Measurements from ENCODE around the gene ALOX12.

The ALOX12 gene

DNA sequence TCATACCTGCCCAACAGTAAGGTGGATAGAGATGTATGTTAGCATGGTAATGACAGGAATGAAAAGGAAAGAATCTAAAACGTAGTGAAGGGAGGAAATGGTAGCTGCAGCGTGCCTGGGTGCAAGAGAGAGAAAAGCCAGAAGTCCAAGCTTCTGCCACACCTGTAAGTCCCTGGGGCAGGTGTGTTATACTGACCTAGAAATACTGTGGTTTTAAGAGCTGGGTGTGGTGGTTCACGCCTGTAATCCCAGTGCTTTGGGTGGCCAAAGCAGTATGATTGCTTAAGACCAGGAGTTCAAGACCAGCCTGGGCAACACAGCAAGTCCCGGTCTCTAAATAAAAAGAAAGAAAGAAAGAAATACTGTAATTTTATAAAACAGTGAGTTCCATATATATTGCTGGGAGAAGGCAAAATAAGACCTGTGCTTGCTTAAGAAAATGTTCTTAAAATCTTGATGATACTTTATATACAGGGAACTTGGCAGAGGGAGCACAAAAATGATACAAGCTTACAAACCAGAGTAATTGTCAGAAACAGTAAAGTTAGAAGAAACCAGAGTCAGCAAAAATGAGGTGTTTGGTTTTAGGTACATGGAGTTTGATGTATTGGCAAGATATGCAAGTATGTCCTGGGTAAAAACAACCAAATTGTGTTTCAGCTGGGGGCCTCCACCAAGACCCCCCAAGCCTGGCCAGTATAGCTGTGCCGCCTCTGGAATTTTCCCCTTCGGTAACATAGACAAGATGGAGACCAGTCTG, 6.6 kb downstream of the ALOX12 start:
- DNase-seq, result no peak

DNA sequence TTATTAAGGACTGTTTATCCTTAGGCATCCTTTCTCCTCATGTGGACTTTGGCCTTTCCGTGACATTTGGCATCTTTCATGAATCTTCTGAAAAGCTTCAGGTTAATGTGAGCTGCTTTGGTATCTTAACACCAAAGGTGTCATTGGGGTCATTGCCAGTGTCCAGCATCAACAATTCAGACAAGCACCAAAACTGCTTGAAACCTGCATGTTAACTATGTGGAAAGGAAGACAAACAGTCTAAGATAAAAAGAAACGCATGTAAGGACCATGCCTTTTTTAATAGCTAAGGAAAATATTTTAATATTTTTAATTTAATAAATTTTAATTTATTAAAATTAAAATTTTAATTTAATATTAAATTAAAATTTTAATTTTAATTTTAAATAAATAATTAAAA, 7.9 kb downstream of the ALOX12 start:
- no peak for DNase-seq

DNA sequence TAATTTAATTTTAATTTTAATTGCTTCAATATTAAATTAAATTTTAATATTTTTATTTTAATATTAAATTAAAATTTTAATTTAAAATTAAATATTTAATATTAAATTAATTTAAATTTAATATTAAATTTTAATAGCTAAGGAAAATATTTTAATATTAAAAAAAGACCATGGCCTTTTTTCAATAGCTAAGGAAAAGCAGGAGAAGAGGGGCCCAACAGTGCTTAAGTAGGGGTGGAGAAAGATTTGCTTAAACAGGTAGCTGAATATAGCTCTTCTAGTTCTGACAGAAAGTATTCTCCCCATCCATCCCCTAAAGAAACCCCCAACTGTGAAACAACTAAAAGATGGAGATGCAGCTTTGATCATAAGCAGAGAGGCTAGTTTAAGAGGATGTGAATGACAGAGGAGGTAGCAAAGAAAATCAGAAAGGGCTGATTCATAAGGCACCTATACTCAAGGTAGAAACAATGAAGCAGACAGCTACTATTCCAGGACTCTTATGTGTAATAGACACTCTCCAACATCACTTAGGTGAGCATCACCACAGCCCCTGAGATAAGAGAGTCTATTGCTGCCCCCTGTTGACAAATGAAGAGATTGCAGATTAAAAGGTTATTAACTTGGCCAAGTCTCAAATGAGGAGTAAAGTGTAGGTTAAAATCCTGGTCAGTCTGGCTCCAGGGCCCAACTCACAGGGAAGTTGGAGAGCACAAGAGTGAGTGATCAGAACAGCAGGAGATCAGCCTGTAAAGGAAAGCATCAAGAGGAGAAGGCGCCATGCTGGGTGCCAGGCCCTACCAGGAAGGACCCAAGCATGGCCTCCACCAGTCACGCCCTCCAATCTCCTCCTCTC, 8.8 kb downstream of the ALOX12 start:
- no peak for DNase-seq

DNA sequence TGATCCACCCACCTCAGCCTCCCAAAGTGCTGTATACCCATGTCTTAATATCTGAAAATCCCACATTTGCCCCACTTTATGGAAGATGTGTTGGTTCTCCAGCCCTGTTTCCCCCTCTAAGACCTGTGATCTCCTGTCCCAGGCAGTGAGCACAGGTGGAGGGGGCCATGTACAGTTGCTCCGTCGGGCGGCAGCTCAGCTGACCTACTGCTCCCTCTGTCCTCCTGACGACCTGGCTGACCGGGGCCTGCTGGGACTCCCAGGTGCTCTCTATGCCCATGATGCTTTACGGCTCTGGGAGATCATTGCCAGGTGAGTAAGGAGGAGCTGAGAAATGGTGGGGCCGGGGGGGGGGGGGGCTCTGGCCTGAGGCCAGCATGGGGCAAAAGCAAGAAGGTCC, 9.9 kb downstream of the ALOX12 start:
- no peak for DNase-seq

DNA sequence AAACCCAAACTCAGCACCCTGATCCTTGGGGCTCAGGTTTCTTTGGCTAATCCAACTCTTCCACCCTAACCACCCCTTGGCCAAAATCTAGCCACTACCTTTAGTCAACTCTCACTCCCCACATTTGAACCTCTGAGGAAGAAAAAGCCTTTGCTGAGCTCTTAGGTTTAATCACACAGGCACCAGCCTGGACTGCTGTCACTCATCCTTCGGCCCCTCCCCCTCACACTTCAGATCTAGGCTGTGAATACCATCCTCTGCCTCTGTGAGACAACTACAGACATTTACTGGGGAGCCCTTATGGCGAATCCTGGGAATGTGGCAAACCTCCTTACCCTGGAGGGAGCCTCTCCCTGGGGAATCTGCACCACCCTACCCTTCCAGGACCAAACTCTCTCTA, 11.3 kb downstream of the ALOX12 start:
- DNase-seq, result no peak

DNA sequence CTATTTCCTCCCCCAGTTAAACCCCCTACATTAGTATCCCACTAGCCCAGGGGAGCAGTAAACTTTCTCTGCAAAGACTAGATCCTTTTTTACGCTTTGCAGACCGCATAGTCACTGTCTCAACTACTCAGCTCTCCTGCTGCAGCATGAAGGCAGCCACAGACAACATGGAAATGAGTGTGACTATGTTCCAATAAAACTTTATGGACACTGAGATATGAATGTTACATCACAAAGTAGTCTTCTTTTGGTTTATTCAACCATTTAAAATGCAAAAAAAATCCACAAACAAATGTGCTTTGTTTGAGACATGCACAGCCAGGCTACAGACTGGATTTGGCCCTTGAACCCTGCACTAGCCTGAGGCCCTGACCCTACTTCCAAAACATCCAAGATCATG, 14.7 kb downstream of the ALOX12 start:
- no peak for DNase-seq

DNA sequence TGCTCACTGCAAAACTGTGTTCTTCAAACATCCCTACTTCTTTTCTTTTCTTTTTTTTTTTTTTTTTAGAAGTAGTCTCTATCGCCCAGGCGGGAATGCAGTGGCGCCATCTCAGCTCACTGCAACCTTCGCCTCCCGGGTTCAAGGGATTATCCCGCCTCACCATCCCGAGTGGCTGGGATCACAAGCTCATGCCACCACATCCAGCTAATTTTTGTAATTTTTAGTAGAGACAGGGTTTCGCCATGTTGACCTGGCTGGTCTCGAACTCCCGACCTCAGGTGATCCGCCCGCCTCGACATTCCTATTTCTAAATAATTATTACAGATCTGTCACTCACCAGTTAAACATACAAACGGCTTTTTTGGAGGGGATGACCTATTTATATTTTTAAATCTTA, 15.6 kb downstream of the ALOX12 start:
- no peak for DNase-seq

DNA sequence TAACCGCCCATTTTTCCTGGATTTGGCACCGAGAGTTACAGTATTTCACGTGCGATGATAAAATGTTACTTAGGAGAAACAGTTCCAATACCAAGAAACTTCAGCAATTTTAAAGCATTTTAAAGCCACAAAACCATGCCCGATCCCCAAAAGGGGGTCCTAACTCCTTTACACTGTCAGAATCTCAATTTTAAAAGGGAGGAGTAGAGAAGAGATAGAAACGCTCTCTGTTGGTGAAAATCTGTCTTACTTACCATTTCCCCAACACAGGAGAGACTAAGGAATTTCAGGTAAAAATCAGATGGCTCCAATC, 16.0 kb downstream of the ALOX12 start:
- DNase-seq, result no peak

DNA sequence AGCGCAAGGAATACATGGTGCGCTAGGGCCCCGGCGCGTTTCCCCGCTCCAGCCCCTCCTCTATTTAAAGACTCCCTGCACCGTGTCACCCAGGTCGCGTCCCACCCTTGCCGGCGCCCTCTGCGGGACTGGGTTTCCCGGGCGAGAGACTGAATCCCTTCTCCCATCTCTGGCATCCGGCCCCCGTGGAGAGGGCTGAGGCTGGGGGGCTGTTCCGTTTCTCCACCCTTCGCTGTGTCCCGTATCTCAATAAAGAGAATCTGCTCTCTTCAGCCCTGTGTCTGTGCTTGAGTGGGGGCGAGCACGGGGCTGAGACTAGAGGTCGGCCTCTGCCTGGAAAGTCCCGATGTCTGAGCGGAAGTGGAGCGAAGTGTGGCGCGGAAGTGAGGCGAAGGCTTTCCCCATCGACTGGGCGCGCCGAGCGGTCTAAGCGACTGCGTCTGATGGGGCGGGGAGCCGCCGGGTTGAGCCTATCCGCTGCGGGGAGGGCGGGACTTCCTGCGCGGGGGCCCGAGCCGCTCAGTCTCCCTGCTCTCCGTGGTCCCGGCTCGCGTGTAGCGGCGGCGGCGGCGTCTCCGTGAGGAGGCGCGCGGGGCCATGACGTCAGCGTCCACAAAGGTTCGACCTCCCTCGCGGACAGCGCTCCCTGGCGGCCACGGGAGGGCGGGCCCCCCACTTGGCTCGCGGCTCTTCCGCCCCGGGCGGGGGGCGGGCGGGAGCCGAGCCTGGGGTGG, 18.6 kb downstream of the ALOX12 start:
- DNase-seq, result peak; percentile 81 to 91

DNA sequence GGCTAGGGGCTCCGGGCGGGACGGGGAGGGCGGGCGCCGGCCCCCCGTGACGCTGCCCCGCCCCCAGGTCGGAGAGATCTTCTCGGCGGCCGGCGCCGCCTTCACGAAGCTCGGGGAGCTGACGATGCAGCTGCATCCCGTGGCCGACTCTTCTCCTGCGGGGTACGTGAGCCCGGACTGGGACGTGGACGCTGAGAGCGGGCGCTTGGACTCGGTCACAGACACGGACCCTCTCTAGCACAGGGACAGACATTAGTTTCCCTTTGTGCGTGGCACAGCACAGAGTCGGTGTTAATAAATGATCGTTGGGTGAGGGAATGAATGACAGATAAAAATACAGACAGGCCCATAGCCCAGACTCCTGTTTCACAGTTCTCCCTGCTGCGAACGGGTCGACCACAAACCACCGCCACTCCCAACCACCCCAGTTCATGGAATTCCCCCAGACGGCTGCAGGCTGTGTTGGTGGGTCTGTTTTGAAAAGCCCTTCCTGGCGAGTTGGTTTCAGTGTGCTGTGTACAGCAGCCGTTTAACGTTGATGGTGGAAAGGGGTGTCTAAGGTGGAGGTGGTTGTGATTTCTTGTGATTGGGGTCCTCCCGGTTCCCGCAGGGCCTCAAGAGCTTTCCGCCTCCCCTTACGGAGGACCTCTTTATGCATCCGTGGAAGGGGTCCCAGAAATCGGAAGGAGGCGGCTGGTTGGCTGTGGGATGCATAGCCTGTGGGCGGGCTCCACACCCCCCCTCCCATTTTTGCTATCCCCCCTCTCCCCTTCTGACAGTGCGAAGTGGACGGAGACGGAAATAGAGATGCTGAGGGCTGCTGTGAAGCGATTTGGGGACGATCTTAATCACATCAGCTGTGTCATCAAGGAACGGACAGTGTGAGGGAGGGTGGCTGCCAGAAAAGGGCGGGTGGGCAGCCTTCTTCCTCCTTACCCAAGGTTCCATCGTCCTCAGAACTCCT, 19.4 kb downstream of the ALOX12 start:
- DNase-seq, result no peak

DNA sequence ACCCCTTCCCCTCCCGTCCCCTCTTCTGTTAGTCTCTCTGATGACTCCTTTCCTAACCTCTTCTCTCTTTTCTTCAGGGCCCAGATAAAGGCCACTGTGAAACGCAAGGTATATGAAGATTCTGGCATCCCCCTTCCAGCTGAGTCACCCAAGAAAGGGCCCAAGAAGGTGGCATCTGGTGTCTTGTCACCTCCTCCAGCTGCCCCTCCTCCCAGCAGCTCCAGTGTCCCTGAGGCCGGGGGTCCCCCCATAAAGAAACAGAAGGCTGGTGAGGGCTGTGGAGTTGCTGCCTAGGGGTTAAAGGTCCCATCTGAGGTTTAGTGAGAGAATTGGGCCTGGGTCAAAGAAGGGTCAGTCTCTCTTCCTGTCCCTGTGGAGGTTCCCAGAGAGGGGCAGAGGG, 20.6 kb downstream of the ALOX12 start:
- no peak for DNase-seq

DNA sequence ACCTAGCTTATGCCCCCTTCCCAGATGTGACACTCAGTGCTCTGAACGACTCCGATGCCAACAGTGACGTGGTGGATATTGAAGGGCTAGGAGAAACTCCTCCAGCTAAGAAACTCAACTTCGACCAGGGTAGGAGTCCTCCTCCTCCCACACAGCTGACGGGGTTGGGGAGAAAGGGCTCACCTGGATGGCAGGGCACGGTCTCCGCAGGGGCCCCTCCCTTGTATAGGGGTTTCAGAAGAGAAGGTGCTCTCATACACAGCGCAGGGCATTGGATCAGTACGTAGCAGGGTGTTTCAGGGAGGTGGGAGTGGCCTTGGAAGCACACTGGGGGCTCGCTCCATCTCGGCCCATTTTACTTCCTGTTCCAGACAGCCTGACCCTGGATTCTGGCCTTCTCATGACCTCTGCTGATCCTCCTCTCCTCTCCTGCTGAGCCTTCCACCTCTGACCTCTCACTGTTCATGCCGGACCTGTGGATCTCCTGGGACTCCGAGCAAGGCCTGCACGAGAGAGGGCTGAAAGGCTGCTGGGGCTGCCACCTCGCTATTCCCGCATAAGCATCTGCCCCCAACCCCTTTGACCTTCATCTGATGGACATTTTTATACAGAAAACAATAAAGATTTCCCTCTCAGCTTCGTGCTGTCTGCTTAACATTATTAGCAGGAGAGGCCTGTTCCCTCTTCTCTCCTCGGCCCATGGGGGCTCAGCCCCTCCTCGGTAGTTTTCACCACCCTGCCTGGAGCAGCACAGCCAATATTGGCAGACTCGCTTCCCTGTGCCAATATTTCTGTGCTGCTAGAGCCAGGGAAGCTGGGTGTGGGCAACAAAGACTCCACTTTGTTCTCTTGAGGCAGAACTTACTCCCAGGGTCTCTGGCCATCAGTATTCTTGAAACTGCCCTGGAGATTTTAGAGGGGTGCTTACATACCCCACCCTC, 21.3 kb downstream of the ALOX12 start:
- DNase-seq, result no peak

DNA sequence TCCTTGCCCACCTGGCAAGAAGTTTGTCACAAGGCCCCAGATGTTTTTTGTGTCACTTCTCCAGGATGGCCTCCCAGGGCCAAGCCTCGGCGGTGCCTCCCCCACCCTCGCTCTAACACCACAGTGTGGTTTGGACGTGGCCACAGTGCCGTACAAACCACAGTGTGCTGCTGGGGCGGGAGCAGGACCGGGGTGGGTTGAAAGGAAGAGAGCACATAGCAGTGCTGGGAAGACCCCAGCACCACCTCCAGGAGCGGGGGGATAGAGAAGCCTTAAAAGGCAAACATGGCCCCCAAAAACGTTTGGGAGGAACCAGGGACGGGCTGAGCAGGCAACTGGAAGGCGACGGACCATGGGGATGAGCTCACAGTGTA, 22.0 kb downstream of the ALOX12 start:
- no peak for DNase-seq

DNA sequence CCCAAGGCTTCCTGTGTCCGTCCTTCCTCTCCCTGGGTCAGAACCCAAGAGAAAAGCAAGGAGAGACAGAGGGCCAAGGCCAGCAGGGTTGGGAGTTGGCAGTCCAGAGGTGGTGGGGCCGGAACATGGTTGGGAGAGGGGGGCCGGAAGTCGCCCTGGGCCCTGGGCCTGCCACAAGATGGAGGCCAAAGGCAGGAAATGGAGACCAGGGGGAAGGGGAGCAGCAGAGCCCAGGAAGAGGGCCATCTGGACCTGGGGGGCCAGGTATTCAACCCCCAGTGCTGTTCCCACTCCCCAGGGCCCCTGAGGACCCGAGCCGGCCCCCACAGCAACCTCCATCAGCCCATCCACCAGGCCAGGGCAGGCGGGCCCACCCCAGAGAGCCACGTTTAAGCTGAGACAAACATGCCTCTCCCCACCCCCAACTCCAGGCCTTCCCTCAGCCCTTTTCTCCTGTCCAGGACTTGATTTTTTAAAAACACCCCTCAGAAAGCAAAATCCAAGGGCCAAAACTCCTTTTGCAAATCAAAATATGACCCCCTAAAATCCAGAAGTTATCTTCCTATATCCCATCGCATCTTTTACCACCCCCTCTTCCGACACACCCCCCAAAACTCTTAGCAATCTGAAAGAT, 22.6 kb downstream of the ALOX12 start:
- DNase-seq, result no peak

DNA sequence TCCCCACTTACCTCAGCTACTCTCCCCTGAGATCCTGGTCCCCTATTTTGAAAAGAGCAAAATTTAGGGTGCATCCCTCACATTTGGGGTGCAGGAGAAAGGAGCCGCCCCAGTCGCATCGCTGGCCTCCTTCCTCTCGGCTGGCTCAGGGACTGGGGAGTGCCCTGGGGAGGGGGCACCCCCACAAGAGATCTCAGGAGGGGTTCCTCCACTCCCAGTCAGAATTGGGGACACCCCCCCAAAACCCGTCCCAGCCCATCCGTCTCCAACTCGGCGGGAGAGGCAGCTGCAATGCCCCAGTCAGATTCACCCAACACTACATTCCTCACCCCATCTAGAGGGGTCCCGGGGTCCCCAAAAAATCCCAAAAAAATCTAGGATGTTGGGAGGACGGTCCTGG, 23.5 kb downstream of the ALOX12 start:
- no peak for DNase-seq

DNA sequence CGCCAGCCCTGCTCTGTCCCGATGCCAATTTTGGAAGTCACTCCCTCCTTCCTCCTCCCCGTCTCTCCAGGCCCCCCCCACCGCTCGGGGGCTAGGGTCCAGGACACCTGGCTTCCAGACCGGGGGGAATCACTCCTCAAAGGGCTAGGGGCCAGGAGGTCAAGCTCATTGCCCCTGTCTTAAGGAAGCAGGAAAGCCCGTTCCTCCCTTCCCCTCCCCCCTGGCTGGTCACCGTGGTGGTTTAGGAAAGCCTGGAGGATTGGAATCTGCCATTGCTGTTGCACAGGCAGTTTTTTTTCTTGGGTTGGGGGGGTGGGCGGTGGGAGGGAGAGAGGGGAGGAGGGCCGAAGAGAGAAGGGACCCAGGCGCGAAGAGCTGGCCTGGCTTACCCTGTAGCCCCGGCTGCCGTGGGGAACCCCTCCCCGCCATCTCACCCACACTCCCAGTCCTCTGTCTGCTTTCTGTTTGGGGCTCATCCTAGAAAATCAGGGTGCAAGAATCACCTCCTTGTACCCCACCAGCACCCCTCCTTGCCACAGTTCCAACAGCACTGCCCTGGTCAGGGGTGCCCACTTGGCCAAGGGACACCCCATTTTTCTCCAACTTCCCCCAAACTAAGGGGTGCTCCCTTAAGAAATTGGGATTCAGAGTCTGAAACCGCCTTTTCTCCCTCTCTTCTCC, 24.1 kb downstream of the ALOX12 start:
- DNase-seq, result no peak

DNA sequence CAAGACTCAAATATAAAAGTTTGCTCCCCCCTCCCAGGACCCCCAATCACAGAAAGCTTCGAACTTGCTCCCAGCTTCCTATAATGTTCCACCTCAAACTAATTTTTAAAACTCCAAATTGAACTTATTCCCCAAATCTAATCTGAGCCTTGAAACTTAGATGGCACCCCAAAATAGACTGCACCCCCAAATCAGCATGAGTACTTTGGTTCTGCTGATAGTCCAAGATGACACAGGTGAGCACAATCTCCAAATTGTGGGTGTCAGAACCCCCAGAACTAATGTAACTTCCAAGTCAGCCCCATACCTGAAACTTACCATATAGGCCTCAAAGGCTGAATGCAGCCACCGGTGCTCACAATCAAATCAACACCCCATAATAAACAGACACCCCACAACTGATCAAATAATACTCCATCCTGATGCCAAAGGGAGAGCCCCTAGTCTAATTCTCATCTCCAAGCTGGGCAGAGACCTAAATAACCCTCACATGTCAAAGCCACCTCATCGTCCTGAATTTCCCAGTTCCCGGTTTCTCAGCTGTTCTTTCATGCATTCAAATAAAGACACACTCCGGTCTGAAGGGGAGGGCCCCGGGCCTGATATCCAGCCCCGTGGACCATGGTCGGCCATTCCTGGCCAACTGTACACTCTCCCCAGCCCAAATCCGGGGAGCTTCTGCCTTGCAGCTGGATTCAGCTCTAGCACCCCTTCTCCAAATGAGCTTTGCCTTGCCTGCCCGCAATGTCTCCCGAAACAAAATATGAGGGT, 25.2 kb downstream of the ALOX12 start:
- DNase-seq, result no peak

DNA sequence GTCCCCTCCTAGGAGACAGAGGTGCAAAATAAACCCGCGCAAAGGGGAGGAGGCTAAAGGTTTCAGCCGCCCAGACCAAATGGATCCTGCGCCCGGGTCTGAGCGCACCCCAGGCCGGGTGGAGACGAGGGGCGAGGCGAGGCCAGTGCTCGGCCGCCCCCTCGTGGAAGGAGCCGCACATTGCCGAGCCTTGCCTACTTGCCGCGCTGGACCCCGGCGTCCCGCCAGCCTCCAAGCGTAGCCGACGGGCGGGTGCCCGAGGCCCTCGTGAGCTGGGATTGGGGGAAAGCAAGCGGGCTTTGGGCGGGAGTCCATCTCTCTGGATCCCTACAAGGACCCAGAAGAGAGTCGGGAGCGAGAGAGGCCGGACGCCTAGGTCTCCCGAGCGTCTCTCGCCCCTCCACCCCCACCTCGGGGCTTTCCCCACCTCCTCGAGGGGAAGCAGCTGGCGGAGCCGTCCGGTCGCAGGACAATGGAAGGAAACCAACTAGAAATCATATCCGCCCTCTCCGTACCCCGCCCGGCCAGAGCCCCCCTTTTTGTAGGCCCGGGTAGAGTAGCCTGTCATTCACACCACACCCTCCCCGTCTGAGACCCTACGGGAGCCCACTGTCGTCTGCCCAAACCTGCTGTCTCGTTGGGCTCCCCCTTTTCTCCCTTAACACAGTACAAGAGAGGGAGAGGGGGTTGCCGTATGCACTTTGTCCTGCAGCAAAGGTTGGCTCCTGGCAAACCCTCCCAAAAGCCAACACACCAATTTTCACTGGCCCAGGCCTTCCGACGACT, 26.3 kb downstream of the ALOX12 start:
- no peak for DNase-seq

All from cerebellar nuclear complex (tissue), 1 donor.